K562 (cell line): ENCODE data around the gene GFRA4. TPM values are rescaled to one million over a fixed set of nuclear protein-coding genes. Genes with fewer than 3 reads are reported as not detected.
A peak's percentile ranks its signal among the peaks of the same experiment; 100 is the strongest.

Experiments
- ATAC-seq: fragments of 200-7000 bp; cut with Tn5 transposase; 3 replicates; pipeline ENCODE4 v1.9.1; 2020; ENCODE audit warnings: moderate library complexity
- BruUV-seq: library from RNA; stranded (reverse); fragments of 400-500 nt; replicated peaks from 2 replicates; lab custom pipeline; 2021; lab: Mats Ljungman, UMichigan
- CTCF ChIA-PET: fragments of 300-600 bp; formaldehyde crosslinking; extraction: SDS; loops from one replicate; lab custom pipeline; 2021; ENCODE audit warnings: low intra/inter-chr PET ratio; lab: Yijun Ruan, JAX
- POLR2A ChIA-PET: fragments of 300-600, 350-650 bp; sonication (Branson Sonifier 250); formaldehyde crosslinking; extraction: SDS; loops from one replicate; lab custom pipeline; 2021; ENCODE audit warnings: antibody characterized with exemption, inconsistent platforms; lab: Yijun Ruan, JAX
- DNase-seq, 4 experiments: peaks; one replicate each; pipeline versions ENCODE4 v3.0.0 to v3.0.0-alpha.2; 2011 to 2018; ENCODE audit warnings: low spot score in 3 of 4, mixed read lengths in 3 of 4; ENCODE audit errors: extremely low read depth in 1 of 4
- FAIRE-seq: peaks from 2 replicates; lab custom pipeline; 2011; peaks lifted over from hg19 to GRCh38; lab: Jason Lieb, UNC
- H2AFZ ChIP-seq: 2 replicates; pipeline ENCODE4 v1.6.0; 2011; ENCODE audit warnings: low read depth, low read length, control low read depth, inconsistent platforms
- H3K27ac ChIP-seq: fragments of 200-600 bp; 3 replicates; pipeline ENCODE4 v1.8.0; 2011; ENCODE audit warnings: low read depth, mild to moderate bottlenecking, control low read depth, inconsistent platforms, low read length, moderate library complexity, mixed read lengths; ENCODE audit errors: extremely low read depth
- H3K27me3 ChIP-seq, 2 experiments: fragments of 300-600 bp in 1 of 2; 2 replicates in 1 of 2; 3 replicates in 1 of 2; pipeline versions ENCODE4 v1.6.0 to v1.8.0; 2011; ENCODE audit warnings: inconsistent platforms in 2 of 2, low read length in 2 of 2, mild to moderate bottlenecking in 1 of 2, mixed read lengths in 1 of 2, moderate library complexity in 1 of 2; ENCODE audit not compliant: control insufficient read depth in 2 of 2, insufficient read depth in 2 of 2
- H3K36me3 ChIP-seq: fragments of 300-600 bp; 3 replicates; pipeline ENCODE4 v1.8.0; 2011; ENCODE audit warnings: mild to moderate bottlenecking, low read length, inconsistent platforms; ENCODE audit not compliant: control insufficient read depth, insufficient read depth
- H3K4me1 ChIP-seq, 2 experiments: fragments of 200-600 bp in 1 of 2; replicated peaks in 1 of 2; 2 replicates in 1 of 2; 3 replicates in 1 of 2; pipeline versions ENCODE4 v1.5.1 to v1.8.0; 2011; ENCODE audit warnings: inconsistent platforms in 2 of 2, low read length in 2 of 2, mild to moderate bottlenecking in 1 of 2, mixed read lengths in 1 of 2, moderate library complexity in 1 of 2; ENCODE audit not compliant: control insufficient read depth in 2 of 2, insufficient read depth in 2 of 2
- H3K4me2 ChIP-seq: 2 replicates; pipeline ENCODE4 v1.6.1; 2011; ENCODE audit warnings: low read length, control low read depth, inconsistent platforms, mixed read lengths; ENCODE audit not compliant: insufficient read depth
- H3K4me3 ChIP-seq: fragments of 200-600 bp; sonication (generic), shearing (Covaris generic); 2 replicates; pipeline ENCODE4 v1.5.1; 2016; ENCODE audit warnings: control low read depth, inconsistent platforms
- H3K79me2 ChIP-seq: fragments of 200-600 bp; 3 replicates; pipeline ENCODE4 v1.8.0; 2011; ENCODE audit warnings: low read length, inconsistent platforms; ENCODE audit not compliant: control insufficient read depth, insufficient read depth
- H3K9ac ChIP-seq, 2 experiments: 2 replicates each; pipeline versions ENCODE4 v1.6.0 to v1.6.1; 2011; ENCODE audit warnings: low read depth in 2 of 2, low read length in 2 of 2, control low read depth in 1 of 2, inconsistent platforms in 1 of 2, mild to moderate bottlenecking in 1 of 2, mixed read lengths in 1 of 2; ENCODE audit not compliant: insufficient read depth in 1 of 2
- H3K9me1 ChIP-seq: one replicate; pipeline ENCODE4 v1.6.0; 2011; ENCODE audit warnings: inconsistent platforms, mild to moderate bottlenecking, low read length, moderate library complexity; ENCODE audit not compliant: control insufficient read depth, insufficient read depth
- H3K9me3 ChIP-seq: replicated peaks from 2 replicates; pipeline ENCODE4 v1.5.1; 2011; ENCODE audit warnings: low read depth, low read length, inconsistent platforms; ENCODE audit not compliant: control insufficient read depth, insufficient read depth
- H4K20me1 ChIP-seq: replicated peaks from 2 replicates; pipeline ENCODE4 v1.6.1; 2011; ENCODE audit warnings: low read length, inconsistent platforms, mixed read lengths; ENCODE audit not compliant: control insufficient read depth, insufficient read depth
- EHMT2 ChIP-seq: fragments of 450-650 bp; IDR thresholded peaks from 2 replicates; pipeline ENCODE4 v1.6.1; 2018; ENCODE audit warnings: antibody characterized with exemption
- WGBS: fragments of 100-300 bp; shearing (Covaris generic); methylation state at CpG from one replicate; pipeline ENCODE4 v1.1.6; 2016; ENCODE audit warnings: low coverage, mixed read lengths; ENCODE audit not compliant: insufficient coverage; ENCODE audit errors: missing lambda C conversion rate; 5-methylcytosine and 5-hydroxymethylcytosine counted together
- in situ Hi-C: fragments of 300-500 bp; cut with MboI; formaldehyde crosslinking; loops from 4 replicates; pipeline ENCODE4 v1.15.0; 2018; ENCODE audit warnings: inconsistent platforms, mixed read lengths
- intact Hi-C: fragments of 100-400 bp; cut with micrococcal nuclease; formaldehyde crosslinking; loops from 2 replicates; pipeline ENCODE4 v1.14.2; 2022
- polyA plus RNA-seq, 8 experiments: library from polyadenylated mRNA; depleted of rRNA in 4 of 8; stranded (reverse) in 5 of 8; unstranded in 3 of 8; fragments of >200 nt; fragmentation: Nextera tagmentation in 2 of 8; fragmentation: Illumina TruSeq in 1 of 8; extraction: Ambion mirVana in 2 of 8; extraction: Trizol in 1 of 8; gene quantifications; 2 replicates each; pipeline versions ENCODE4 v1.2.1 to v1.2.3, GENCODE V29; 2011 to 2014; ENCODE audit warnings: inconsistent platforms in 1 of 8, missing spikeins in 1 of 8
- total RNA-seq, 7 experiments: library from RNA; depleted of rRNA in 6 of 7; stranded (reverse); fragments of >200 nt in 6 of 7; fragmentation: Illumina TruSeq in 2 of 7; extraction: Trizol in 2 of 7; gene quantifications; 2 replicates each; pipeline versions ENCODE4 v1.2.1 to v1.2.3, GENCODE V29; 2011 to 2021; ENCODE audit warnings: low replicate concordance in 1 of 7
- TF ChIP-seq, protein P1 (sequence below): fragments of 250-450 bp; sonication (Bioruptor Pico); IDR thresholded peaks from 2 replicates; pipeline ENCODE4 v1.5.0; 2021; ENCODE audit warnings: mild to moderate bottlenecking, moderate library complexity

Gene GFRA4
- total and polyA plus RNA-seq, 9 of the 15 experiments (the other 6 are each of a cell fraction or from before 2014, with no cell fraction given) = not detected

- TF ChIP-seq, protein P1, sequence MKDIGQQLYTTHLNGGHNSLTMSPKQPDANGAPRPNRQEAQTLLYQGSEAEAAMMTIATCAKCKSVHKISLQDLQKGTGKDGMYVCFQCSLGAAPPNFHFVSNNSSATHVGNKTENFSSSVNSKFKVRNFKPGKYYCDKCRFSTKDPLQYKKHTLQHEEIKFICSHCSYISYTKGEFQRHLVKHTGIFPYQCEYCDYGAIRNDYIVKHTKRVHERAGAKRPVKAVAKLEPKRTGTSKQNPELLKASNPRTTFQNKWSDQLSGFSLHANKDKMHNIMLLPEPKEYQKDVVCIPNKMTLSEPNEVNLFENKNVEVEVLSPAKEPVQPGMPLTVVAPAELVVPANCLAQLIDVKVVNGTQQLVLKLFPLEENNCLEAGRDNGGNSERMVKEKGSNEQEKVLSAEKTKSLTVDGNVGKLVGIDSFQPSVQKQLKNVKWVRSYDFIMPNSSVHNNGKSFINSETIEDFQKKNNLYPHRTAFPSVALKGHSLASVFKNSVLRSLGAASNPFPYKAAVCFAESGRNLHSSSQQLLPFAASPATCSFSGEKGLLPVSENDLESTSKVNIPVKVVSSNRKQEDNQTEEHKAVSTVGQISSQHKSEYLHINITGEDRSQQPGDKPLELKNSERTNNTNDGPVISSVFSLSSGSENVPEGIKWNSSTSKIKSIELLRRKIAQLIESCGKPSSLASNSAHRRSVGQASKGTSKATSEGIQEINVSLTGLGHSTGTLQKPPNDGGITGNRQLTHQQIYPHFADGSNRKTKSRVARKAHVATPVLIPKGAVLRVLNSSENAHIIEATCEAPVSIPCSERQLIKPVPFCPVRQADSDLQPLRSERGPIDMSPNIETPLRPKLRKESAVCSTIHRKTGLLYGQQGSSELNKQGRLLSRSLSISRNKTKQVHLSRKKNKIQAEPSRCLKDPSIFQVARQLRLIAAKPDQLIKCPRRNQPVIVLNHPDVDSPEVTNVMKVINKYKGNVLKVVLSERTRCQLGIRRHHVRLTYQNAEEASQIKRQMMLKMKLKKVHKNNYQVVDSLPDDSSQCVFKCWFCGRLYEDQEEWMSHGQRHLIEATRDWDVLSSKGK (CRISPR knock-in tag) = no peak
- TF ChIP-seq, all 486 proteins: peak for 0
Observed at GRCh38 chr20:3653921-3654320, 9.3 kb downstream of the GFRA4 start (continued).

GRCh38 chr20:3652676-3653596 is 10.3 kb downstream of the GFRA4 start:
- no peak overlapping the region for H3K27ac ChIP-seq
- in situ Hi-C loops = no loop called here
- H3K9me3 ChIP-seq = no peaks in the 10 kb centered on the region
- intact Hi-C loops = no loop called here
- no peak overlapping the region for H3K4me2 ChIP-seq
- no peaks in the 10 kb centered on the region for H3K79me2 ChIP-seq
- FAIRE-seq (peak; percentile 49), DNase-seq (peak; percentile 22 to 42 (median 38)), ATAC-seq (peak; percentile 77)
- H2AFZ ChIP-seq = 0 out of 2 replicates have a peak overlapping the region, but pooled peaks have one; percentile 32
- CTCF ChIA-PET = no interaction called here
- peaks cover 5 to 10% of the 10 kb centered on the region in 2 experiments; a peak in 3 of 5 replicates for H3K4me1 ChIP-seq
- no peak overlapping the region for H3K9ac ChIP-seq
- POLR2A ChIA-PET = interaction anchor here (1.2 kb wide), 1 partner anchor 16 kb away, joined by 3 read pairs; no protein-coding TSS in a partner anchor
- H3K9me1 ChIP-seq = no peaks in the 10 kb centered on the region
- H3K36me3 ChIP-seq = no peaks in the 10 kb centered on the region
- H3K4me3 ChIP-seq = no peak overlapping the region
- H4K20me1 ChIP-seq = 0 out of 2 replicates have a peak, but pooled peaks cover 4% of the 10 kb centered on the region
- H3K27me3 ChIP-seq = peaks cover 0 to 20% of the 10 kb centered on the region in 2 experiments; a peak in 2 of 5 replicates
- no TSS peak for BruUV-seq
- 39% methylated on average over 4 of the region's 10 CpGs for WGBS
- TF ChIP-seq EHMT2 = 0 out of 2 replicates have a peak, but pooled peaks have one; percentile 31
